ENCODE measurements around the gene ATIC.

DNA sequence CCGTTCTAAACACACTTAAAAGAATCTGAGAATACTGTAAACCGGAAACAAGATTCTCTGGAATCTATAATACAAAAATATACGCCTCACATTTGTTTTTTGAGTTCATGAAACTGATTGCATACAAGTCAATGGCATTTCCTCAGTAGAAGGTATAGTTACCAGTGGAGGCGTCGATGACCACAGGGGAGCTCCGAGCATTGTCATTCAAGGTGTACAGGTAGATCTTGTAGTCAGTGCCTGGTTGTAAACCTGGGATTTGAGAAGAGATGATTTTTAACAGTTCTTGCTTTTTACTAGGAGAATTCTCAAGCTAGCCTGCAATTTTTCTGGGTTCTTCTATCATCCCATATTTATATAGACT, 63.6 kb downstream of the ATIC start:
- TF ChIP-seq POLR2A (IDR thresholded peaks at IDR 0.05) (no peak), CTCF (IDR thresholded peaks at IDR 0.05) (no peak)

Measured in heart left ventricle (tissue), 13 donors.